TTC549 (cell line): ENCODE results near the gene DTL.
A peak's percentile ranks its signal among the peaks of the same experiment; 100 is the strongest.

ENCODE experiments used
- FAIRE-seq: peaks from 2 replicates; lab custom pipeline; 2012; peaks lifted over from hg19 to GRCh38; lab: Jason Lieb, UNC

Gene DTL

DNA sequence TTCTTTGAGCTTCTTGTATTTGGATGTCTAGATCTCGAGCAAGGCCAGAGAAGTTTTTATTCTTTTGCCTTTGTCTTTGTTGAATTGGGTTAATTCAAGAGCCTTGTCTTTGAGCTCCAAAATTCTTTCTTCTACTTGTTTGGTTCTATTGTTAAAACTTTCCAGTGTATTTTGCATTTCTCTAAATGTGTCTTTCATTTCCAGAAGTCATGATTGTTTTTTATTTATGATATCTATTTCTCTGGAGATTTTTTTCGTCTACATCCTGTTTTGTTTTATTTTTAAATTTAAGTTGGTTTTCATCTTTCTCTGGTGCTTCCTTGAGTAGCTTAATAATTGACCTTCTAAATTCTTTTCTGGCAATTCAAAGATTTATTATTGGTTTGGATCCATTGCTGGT, 61.8 kb downstream of the DTL start:
- FAIRE-seq: peak; percentile 81

DNA sequence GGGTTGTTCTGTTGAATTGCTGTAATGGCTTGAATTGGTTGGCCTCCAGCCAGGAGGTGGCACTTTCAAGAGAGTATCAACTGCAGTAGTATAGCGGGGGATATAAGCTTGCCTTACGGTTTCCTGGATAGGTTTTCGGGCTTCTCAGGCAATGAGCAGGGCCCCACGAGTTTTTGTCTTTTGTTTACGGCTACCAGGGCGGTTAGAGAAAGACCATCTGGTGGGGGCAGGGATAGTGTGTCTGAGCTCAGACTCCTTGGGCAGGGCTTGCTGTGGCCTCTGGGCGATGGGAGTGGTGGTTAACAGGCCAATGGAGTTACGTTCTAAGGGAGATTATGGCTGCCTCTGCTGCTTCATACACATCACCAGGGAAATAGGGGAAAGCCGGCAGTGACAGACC, 62.8 kb downstream of the DTL start:
- no peak for FAIRE-seq

DNA sequence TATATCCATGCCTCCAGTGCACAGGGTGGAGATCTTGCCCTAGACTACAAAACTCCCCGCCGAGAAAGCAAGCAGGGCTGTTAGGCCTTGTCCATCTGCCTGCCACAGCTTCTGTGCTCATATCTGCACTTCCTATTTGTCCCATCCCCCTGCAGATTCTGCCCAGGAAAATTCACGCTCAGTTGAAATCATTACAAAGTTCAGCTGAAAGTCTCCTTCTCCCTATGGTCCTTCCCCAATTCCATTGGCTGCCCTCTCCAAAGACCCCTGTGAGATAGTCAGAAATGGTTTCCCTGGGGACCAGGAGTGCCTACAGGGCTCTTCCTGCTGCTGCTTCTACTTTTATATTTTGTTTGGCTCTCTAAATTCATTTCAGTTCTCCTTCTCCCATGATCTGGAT, 63.2 kb downstream of the DTL start:
- no peak for FAIRE-seq

DNA sequence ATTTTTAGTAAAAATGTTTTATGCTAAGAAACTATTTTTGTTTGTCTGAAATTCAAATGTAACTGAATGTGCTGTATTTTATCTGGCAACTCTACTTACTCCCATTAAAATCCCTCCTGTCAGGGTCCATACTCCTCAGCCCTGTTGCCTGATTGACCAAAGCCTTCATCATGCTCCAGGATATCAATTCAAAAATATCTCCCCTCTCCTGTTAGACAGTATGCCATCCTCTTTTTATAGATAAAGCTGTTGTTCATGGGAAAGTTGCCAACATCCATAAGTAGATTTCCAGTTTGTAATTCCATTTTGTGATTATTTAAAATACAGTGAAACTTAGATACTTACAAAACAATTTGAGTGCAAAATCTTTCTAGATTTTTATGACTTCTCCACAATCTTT, 65.7 kb downstream of the DTL start:
- FAIRE-seq: no peak

DNA sequence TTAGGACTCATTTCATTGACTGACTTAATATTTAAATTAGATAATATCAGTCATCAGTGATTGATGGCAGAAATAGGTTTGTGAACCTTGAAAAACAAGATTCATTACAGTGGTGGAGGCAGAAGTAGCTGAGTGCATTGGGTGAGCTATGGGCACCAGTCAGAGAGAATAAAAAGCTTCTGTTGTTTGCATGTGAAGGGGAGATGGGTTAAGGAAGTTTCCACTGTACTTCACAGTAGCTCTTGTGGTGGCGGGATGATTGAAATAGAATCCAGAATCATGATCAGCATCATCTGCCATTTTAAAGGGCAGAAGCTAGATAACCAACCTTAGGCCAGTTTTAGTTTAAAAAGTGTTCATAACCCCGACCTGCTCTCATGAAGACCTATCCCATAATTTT, 66.2 kb downstream of the DTL start:
- no peak for FAIRE-seq

DNA sequence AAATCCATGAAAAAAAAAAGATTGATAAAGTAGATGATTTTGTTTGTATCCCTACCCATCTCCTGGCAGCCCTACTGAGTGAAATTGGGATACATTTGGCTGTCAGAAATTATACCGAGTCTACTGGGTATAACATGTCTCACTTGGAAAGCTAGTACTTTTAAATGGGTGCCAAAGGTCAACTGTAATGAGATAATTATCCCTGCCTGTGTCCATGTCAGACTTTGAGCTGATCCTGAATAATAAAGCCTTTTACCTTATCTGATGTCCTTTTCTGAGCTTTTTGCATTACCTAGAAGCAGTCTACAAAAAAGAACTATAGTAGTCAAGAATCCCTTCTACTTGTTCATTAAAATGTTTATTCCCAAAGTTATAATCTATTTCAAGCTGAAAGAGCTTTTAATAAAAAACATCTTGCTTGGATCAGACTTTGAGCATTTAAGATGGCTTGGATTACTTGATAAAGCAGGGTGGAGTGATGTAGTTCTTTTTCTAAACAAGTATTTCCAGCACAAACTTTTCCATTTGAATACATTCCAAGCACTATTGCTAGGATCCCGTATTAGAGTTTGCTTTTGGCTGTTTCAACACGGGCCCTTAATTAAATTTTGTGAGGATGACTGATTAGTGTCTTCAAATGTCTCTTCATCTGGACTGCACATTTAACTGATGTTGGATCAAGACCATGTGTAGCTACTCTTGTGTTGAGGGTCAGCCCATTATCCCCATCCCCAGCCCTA, 69.2 kb downstream of the DTL start:
- FAIRE-seq: no peak

DNA sequence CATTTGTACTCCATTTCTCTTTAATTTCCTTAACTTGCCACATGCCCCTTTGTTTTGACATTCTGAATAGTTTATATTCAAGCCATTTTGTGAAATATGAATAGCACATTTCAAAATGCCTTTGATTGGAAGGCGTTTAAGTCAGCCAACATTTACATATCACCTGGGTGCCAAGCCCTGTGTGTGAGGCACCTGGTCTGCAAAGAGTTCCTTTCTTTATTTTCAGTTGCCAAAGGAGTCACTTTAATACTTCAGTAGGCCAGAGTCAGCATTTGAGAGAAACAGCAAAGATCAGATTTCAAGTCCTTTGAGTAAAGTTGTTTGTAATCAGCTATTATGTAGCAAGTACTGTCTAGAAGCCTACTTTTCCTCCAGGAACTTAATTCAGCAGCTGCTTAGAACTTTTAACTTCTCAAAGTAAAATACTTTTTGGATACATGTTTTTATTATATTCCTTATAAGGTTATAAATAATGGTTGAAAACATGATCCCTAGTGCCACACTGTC, 70.8 kb downstream of the DTL start:
- no peak for FAIRE-seq

DNA sequence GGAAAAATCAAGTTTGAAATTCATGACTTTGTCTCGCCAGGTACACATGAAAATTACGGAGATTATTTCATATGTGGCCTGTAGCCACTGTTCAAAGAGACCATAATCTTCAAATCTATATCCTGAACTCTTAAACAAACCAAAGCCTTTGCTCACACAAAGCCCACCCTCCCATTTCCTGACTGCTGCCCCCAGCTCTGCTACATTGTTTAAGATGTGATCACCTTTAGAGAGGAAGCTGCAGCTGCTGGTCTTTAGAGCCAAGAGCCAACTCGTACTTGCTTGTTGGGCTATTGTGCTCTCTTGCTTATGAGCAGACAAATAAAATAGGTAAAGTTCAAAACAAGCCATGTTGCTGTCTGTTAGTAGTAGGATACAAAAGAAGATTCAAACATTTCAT, 71.9 kb downstream of the DTL start:
- no peak for FAIRE-seq

DNA sequence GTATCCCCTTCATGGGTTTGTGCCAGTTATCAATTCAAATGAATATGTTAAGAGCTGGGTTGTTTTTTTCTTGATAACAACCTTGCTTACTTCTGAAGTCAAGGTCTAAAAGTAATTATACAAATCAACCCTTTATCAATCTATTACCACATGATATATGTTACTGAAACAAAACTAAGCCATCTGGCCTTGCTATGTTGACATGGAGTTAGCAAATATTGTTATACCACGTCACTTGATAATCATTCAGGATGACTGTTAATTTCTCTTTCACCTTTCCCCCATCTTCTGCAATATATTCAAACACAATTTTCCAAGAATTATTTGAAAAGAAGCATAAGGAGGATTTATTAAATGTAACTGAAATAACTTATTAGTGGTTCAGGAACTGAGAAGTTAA, 72.6 kb downstream of the DTL start:
- FAIRE-seq: peak; percentile 17

DNA sequence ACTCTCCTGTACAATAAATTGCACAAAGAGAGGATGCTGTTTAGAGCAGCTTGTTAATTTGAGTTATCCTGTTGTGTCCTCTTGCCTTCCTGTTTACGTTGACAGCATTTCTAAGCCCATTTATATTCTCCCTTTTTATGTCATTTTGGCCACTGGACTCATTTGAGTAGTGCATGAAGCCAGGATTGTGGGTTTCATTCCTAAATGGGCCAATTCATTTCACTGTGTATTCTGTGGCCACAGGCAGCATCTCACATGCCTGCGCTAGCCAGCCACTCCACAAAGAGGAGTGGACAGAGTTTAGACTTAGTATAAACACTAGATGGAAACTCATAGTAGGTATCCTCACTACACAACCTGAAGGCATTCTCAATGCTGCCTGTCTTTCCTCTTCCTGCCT, 73.4 kb downstream of the DTL start:
- FAIRE-seq: no peak

DNA sequence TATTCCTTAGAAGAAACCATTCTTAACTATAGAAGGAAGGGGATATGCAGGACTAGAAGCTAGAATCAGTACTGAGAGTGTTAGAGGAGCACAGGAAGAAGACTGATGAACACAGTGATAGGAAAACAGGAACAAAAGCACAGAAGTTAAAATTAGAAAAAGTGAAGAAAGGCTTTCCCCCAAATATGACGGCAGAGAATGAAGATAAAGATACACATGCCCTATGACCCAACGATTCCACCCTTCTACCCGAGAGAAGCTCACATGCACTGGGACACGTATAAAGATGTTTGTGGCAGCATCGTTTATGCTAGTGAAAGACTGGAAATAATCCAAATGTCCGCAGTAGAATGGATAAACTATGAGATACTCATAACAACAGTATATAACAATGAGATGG, 74.2 kb downstream of the DTL start:
- no peak for FAIRE-seq

DNA sequence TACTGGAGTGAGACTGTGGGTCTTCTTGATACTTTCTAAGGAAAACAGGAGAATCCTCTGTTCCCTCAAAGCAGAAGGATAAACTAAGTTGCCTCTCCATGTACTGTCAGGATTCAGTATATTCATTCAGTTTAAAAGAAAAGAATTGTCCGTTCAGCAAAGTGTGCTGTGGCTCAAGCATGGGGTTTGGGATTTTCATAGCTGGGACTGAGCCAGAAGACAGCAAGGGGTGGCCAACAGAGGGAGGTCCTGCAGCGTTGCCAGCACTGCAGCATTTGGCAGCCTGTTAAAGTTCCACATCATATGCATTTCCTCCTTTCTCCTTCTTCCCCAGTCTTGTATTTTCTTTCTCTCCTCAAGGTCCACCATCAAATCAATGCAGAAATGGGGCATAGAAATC, 75.1 kb downstream of the DTL start:
- no peak for FAIRE-seq

DNA sequence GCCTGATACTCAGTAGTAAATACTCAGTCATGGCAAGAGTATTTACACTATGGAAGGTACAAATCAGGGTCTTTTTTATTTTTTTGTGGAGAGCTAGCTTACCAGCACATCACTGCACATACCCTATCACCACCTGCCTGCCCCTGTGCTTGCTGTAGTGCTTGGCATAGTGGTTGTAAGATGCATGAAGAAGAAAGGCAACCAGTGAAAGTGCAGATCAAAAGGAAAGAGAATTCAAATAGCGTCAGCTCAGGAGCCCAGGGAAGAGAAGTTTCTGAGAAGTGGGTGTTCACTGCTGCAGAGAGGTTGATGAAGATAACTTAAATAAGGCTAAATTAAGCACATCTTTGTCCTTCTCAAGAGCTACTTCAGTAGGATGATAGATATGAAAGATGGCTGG, 76.0 kb downstream of the DTL start:
- no peak for FAIRE-seq

DNA sequence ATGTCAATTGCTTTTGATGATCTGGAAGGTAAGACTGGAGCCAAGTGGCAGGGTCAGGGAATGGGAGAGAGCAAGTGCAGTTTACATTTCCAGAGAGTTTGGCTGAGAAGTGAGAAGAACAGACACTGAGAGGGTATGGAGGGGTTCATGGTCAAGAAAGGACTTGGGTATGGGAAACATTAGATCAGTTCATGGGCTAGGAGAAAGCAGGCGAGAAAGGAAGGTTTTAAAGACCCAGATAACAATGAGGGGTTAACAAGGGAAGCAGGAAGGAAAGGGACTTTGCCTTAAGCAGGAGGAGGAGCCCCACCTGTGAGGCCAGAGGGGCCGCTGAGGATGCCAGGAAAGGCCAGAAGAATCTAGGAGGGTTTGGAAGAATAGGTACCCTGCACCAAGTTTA, 78.2 kb downstream of the DTL start:
- no peak for FAIRE-seq

DNA sequence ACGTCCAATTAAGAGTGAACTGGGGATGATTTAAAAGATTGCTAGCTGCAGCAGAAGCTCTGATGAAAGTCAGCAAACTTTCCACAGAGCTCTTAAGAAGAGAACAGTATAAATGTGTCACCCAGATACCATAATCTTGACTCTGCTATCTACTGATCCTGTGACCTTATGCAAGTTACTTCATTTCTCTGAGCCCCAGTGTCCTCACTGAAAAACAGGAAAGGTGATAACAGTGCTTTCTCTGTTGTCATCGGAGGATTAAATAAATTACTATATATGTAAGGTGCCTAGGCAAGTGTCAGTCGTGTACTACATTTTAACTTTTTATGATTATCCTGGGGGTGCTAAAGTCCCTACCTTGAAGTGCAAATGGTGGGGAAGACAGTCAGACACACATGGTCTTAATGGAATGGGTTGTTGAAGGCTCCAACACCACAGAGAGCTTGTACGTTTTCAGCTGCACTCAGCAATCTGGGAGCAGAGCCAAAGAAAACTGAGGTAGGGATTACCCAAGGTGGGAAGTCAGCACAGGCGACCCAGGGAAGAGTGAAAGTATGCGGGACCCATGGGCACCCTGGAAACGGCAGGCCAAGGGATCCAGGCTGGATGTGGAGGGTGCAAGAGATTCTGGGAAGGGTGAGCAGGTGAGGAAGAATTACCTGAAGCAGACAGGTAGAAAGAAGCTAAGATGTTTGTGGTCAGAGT, 82.8 kb downstream of the DTL start:
- FAIRE-seq: no peak

DNA sequence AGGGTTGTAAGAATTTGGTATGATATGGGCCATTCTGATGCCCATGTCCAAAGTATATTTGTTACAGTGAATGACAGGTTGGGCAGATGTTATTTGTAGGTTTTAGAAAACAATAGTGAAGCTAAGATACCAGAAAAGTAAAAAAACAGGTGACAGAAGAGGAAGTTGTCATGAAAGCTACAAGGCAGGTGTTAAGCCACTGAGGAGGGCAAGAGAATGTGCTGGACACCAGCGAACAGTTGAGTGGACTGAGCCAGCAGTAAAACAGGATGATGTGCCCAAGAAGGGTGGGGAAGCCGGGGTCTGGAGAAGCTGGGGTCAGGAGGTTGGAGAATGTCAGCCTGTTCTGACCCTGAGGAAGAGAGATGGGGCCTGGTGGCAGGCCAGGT, 83.3 kb downstream of the DTL start:
- no peak for FAIRE-seq

DNA sequence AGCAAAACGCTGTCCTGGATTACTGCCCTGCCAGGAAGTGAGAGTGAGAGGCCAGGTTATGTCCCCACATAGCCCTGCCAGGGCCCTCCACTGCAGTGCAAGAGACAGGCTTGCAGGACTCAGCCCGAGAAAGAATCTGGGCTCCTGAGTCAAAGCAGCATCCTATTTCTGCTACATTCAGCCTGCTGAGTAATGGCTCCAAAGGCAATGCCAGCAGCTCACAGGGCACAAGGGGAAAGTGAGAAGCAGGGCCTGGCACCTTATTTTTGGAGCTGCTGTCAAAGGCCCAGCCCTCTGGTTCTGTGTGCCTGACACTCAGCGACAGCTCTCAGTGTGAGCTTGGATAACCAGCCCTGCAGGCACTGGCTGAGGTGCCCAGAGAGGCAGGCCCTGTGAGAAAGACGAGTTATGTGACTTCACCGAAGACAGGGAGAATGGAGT, 83.9 kb downstream of the DTL start:
- no peak for FAIRE-seq

DNA sequence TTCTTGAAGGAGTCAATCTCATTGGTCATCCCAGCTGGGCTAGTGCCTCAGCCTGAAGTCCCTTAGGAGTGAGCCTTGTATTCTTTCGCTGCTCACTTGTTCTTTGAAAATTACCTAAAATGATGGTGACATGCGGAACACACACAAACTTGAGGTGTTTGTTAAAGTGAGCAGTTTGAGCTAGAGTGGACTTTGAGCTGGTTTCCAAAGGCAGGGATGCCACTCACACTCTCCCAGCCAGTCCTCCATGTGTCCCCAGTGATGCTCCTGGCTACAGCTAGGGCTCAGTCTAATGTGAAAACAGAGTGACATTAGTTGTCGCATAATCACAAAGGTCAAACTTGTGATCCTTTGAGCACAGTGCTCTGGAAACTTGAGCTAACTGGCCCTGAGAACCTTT, 84.3 kb downstream of the DTL start:
- FAIRE-seq: no peak

DNA sequence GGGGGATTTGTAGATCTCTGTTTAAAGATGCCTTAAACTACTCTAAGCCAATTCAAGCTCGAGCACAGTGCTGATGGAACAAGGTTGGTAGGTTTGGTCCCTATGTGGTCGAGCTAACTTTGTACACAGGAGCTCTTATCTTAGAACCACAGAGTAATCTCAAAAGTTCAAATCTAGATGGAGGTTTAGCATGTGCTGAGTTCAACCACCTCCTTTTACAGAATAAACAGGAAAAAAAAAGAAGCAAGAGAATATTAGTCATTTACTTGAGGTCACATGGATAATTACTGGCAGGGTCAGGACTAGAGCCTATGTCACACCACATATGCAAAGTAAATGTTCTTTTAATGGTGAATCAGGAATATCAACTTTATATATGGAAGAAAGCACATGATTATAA, 86.2 kb downstream of the DTL start:
- FAIRE-seq: no peak

DNA sequence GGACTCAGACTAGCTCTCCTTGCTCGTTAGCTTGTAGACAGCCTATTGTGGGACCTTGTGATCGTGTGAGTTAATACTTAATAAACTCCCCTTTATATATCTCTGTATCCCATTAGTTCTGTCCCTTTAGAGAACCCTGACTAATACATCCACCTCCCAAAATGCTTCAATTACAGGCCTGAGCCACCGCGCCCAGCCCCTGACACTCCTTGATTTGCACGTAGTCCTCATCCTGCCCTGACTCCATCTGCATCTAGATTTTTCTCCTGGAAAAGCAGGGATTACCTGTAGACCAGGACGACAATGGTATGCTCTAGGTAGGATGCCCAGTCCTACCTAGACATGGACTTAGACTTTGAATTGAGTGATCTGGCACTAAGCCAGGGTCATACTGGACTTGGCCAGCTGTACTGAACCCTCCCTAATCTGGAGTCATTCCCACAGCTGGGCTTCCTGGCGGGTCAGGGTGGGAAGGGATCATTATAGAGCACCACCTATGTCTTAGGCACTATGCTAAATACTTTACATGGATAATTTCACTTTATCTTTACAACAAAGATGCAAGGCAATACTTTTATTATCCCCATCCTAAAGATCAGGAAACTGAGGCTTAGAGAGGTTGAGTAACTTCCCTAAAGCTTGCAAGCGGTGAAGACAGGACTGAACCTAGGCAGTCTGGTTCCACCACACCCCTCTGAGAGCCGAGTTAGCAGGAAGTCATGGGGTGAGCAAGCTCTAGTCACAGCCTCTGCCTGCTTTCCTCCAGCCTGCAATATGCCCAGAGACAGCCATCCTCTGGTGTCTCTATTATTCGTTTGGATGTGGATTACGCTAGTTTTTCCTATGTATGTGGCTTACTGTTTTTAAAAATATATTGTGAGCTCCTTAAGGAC, 89.4 kb downstream of the DTL start:
- FAIRE-seq: no peak

DNA sequence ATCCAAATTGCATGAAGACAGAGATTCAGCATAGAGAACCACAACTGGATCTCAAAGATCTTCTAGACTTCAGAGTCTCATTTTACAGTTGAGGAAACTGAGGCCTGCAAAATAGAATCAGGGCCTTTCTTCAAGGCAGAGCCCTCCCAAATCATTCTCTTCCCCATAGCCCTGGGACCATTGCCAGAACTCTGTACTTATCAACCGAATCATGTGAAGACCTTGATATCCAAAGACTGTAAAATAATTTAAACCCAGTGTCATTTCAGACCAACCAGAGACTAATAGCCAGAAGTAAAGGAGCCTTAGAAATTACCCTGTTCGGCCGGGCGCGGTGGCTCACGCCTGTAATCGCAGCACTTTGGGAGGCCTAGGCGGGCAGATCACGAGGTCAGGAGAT, 90.1 kb downstream of the DTL start:
- no peak for FAIRE-seq

DNA sequence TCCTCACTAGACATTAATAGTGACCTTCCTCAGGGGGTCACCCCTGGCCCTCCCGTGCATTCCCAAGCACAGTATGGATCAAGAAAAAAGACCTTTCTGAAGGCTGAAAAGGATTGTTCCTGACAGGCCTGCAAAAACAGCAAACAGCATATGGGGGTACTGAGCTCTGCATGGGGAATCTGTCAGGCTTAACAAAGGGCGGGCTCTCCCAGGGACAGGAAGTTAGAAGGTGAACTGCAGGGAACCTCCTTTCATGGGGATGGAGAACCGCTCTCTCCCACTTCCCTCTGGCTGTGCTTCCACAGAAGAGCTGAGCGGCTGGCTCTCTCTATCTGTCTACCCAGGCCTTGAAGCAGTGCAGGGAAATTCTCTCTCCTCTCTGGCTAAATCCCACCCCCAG, 91.7 kb downstream of the DTL start:
- no peak for FAIRE-seq

DNA sequence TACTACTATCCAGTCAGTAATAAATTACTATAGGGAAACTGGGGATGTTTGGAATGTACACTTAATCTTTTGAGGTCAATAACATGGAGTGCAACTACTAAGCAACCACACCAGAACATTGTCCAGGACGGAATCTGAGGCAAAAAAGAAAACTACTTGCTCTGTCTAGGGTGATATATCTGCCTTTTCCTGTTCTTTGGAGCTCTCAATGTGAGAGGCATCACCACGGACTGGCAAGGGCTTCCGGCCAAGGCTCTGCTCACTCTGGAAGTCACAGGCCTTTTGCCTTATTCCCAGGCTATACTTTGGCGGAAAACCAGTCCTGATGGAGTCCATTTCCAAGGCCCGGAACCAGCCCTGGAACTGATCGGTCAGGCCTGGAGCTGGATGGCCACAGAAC, 94.2 kb downstream of the DTL start:
- no peak for FAIRE-seq
